WTC11 (cell line): Measurements from ENCODE around the gene ATG16L1. TPM values are rescaled to one million over a fixed set of nuclear protein-coding genes. Genes with fewer than 3 reads are reported as not detected.

ENCODE experiments used
- ATAC-seq: fragments of 200-7000 bp; cut with Tn5 transposase; 2 replicates; pipeline ENCODE4 v1.10.0; 2021; ENCODE audit warnings: mild to moderate bottlenecking, moderate library complexity
- CTCF ChIA-PET: fragments of 300-600 bp; sonication (Branson Sonifier 250); formaldehyde crosslinking; loops from one replicate; lab custom pipeline; 2021; ENCODE audit warnings: antibody characterized with exemption; lab: Charles Lee
- POLR2A ChIA-PET: fragments of 350-600 bp; sonication (Branson Sonifier 250); formaldehyde crosslinking; loops from one replicate; lab custom pipeline; 2021; ENCODE audit warnings: antibody characterized with exemption; lab: Charles Lee
- DNase-seq: peaks from one replicate; pipeline ENCODE4 v3.0.0; 2021; ENCODE audit warnings: low spot score
- H3K27ac Mint-ChIP-seq: 2 replicates; pipeline ENCODE4 v1.8.0; 2021; ENCODE audit warnings: mixed read lengths
- H3K27me3 Mint-ChIP-seq: 2 replicates; pipeline ENCODE4 v1.8.0; 2021; ENCODE audit warnings: low read depth, mild to moderate bottlenecking, moderate library complexity, mixed read lengths
- H3K36me3 Mint-ChIP-seq: 2 replicates; pipeline ENCODE4 v1.8.0; 2021; ENCODE audit warnings: mixed read lengths
- H3K4me1 Mint-ChIP-seq: 2 replicates; pipeline ENCODE4 v1.8.0; 2022; ENCODE audit warnings: mixed read lengths
- H3K4me3 Mint-ChIP-seq: 2 replicates; pipeline ENCODE4 v1.8.0; 2021; ENCODE audit warnings: mild to moderate bottlenecking, moderate library complexity, mixed read lengths
- H3K9me3 Mint-ChIP-seq: 2 replicates; pipeline ENCODE4 v1.8.0; 2021; ENCODE audit warnings: mixed read lengths
- AFF4 ChIP-seq: sonication (generic); formaldehyde crosslinking; IDR thresholded peaks from 2 replicates; pipeline ENCODE4 v1.8.1; 2023; ENCODE audit warnings: mild to moderate bottlenecking, missing genetic modification reagents, borderline replicate concordance
- E2F4 ChIP-seq: sonication (generic); formaldehyde crosslinking; IDR thresholded peaks from 2 replicates; pipeline ENCODE4 v1.8.1; 2022; ENCODE audit warnings: low read depth, mild to moderate bottlenecking, moderate library complexity, missing genetic modification reagents, borderline replicate concordance
- ERG ChIP-seq: fragments of 250-450 bp; sonication (Bioruptor Pico); IDR thresholded peaks from 2 replicates; pipeline ENCODE4 v1.8.0; 2021; ENCODE audit warnings: mild to moderate bottlenecking
- FOXJ3 ChIP-seq: sonication (generic); formaldehyde crosslinking; IDR thresholded peaks from 2 replicates; pipeline ENCODE4 v1.9.0; 2021; ENCODE audit warnings: missing genetic modification reagents, mild to moderate bottlenecking, borderline replicate concordance
- FOXK1 ChIP-seq: sonication (generic); formaldehyde crosslinking; IDR thresholded peaks from 2 replicates; pipeline ENCODE4 v1.8.0; 2022; ENCODE audit warnings: mild to moderate bottlenecking, moderate library complexity, missing genetic modification reagents
- IRF2 ChIP-seq: sonication (generic); formaldehyde crosslinking; IDR thresholded peaks from 2 replicates; pipeline ENCODE4 v1.8.0; 2022; ENCODE audit warnings: low read depth, missing genetic modification reagents, borderline replicate concordance
- KAT7 ChIP-seq: sonication (generic); formaldehyde crosslinking; IDR thresholded peaks from 2 replicates; pipeline ENCODE4 v1.8.1; 2023; ENCODE audit warnings: missing genetic modification reagents, mild to moderate bottlenecking, borderline replicate concordance
- MAX ChIP-seq: sonication (generic); formaldehyde crosslinking; IDR thresholded peaks from 2 replicates; pipeline ENCODE4 v1.8.0; 2022; ENCODE audit warnings: mild to moderate bottlenecking, missing genetic modification reagents
- NFYB ChIP-seq: sonication (generic); formaldehyde crosslinking; conservative IDR thresholded peaks from 2 replicates; pipeline ENCODE4 v1.8.0; 2022; ENCODE audit warnings: low read depth, missing genetic modification reagents
- SMAD4 ChIP-seq: sonication (generic); formaldehyde crosslinking; IDR thresholded peaks from 2 replicates; pipeline ENCODE4 v1.8.0; 2022; ENCODE audit warnings: mild to moderate bottlenecking, missing genetic modification reagents
- TEAD1 ChIP-seq: sonication (generic); formaldehyde crosslinking; IDR thresholded peaks from 2 replicates; pipeline ENCODE4 v1.8.0; 2022; ENCODE audit warnings: mild to moderate bottlenecking, missing genetic modification reagents
- ZNF138 ChIP-seq: sonication (generic); formaldehyde crosslinking; conservative IDR thresholded peaks from 2 replicates; pipeline ENCODE4 v1.8.1; 2022; ENCODE audit warnings: mild to moderate bottlenecking, moderate library complexity, missing genetic modification reagents
- ZNF281 ChIP-seq: sonication (generic); formaldehyde crosslinking; IDR thresholded peaks from 2 replicates; pipeline ENCODE4 v1.8.0; 2023; ENCODE audit warnings: mild to moderate bottlenecking, missing genetic modification reagents
- ZNF317 ChIP-seq: sonication (generic); formaldehyde crosslinking; IDR thresholded peaks from 2 replicates; pipeline ENCODE4 v1.8.1; 2023; ENCODE audit warnings: low read depth, mild to moderate bottlenecking, moderate library complexity, missing genetic modification reagents, borderline replicate concordance
- ZNF416 ChIP-seq: fragments of 250-450 bp; sonication (Bioruptor Pico); IDR thresholded peaks from 2 replicates; pipeline ENCODE4 v1.9.0; 2021; ENCODE audit warnings: mild to moderate bottlenecking, inconsistent platforms
- ZNF671 ChIP-seq: fragments of 250-450 bp; sonication (Bioruptor Pico); IDR thresholded peaks from 2 replicates; pipeline ENCODE4 v1.8.0; 2021; ENCODE audit warnings: mild to moderate bottlenecking
- total RNA-seq: library from RNA; stranded (reverse); gene quantifications from 3 replicates; pipeline ENCODE4 v1.2.3, GENCODE V29; 2021
- TF ChIP-seq, protein P1 (sequence below): sonication (generic); formaldehyde crosslinking; IDR thresholded peaks from 2 replicates; pipeline ENCODE4 v1.8.0; 2023; ENCODE audit warnings: missing genetic modification reagents, mild to moderate bottlenecking, borderline replicate concordance

ATG16L1 gene
- total RNA-seq, 1 experiment from 2014 or later = 31.8 TPM

GRCh38 chr2:233312874-233313273, 61.4 kb downstream of the ATG16L1 start:
- TF ChIP-seq SMAD4 (no peak), TEAD1 (CRISPR knock-in tag) (no peak), ZNF281 (CRISPR knock-in tag) (no peak), ZNF671 (no peak), ZNF317 (CRISPR knock-in tag) (no peak), IRF2 (CRISPR knock-in tag) (no peak), ERG (CRISPR knock-in tag) (no peak), FOXJ3 (no peak)
- TF ChIP-seq, protein P1, sequence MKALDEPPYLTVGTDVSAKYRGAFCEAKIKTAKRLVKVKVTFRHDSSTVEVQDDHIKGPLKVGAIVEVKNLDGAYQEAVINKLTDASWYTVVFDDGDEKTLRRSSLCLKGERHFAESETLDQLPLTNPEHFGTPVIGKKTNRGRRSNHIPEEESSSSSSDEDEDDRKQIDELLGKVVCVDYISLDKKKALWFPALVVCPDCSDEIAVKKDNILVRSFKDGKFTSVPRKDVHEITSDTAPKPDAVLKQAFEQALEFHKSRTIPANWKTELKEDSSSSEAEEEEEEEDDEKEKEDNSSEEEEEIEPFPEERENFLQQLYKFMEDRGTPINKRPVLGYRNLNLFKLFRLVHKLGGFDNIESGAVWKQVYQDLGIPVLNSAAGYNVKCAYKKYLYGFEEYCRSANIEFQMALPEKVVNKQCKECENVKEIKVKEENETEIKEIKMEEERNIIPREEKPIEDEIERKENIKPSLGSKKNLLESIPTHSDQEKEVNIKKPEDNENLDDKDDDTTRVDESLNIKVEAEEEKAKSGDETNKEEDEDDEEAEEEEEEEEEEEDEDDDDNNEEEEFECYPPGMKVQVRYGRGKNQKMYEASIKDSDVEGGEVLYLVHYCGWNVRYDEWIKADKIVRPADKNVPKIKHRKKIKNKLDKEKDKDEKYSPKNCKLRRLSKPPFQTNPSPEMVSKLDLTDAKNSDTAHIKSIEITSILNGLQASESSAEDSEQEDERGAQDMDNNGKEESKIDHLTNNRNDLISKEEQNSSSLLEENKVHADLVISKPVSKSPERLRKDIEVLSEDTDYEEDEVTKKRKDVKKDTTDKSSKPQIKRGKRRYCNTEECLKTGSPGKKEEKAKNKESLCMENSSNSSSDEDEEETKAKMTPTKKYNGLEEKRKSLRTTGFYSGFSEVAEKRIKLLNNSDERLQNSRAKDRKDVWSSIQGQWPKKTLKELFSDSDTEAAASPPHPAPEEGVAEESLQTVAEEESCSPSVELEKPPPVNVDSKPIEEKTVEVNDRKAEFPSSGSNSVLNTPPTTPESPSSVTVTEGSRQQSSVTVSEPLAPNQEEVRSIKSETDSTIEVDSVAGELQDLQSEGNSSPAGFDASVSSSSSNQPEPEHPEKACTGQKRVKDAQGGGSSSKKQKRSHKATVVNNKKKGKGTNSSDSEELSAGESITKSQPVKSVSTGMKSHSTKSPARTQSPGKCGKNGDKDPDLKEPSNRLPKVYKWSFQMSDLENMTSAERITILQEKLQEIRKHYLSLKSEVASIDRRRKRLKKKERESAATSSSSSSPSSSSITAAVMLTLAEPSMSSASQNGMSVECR = no peak
- POLR2A ChIA-PET = no interaction called here
- no peak for ATAC-seq
- DNase-seq = no peak
- Mint-ChIP-seq H3K27ac (no peak overlapping the region), H3K4me1 (no peaks in the 10 kb centered on the region), H3K4me3 (no peak overlapping the region), H3K27me3 (no peaks in the 10 kb centered on the region), H3K36me3 (no peaks in the 10 kb centered on the region), H3K9me3 (peaks cover 5% of the 10 kb centered on the region; the same call in 1 of the 2 replicates)
- CTCF ChIA-PET = interaction anchor here (1.3 kb wide), 1 partner anchor 41 kb away, joined by 5 read pairs; no protein-coding TSS in a partner anchor

GRCh38 chr2:233314180-233314925, 62.9 kb downstream of the ATG16L1 start:
- H3K4me1 Mint-ChIP-seq = no peaks in the 10 kb centered on the region
- H3K27me3 Mint-ChIP-seq = no peaks in the 10 kb centered on the region
- ATAC-seq (no peak), DNase-seq (no peak)
- peaks cover 5% of the 10 kb centered on the region; the same call in 1 of the 2 replicates for H3K9me3 Mint-ChIP-seq
- no peaks in the 10 kb centered on the region for H3K36me3 Mint-ChIP-seq
- ChIA-PET POLR2A (no interaction called here), CTCF (interaction anchor here (0.6 to 0.7 kb wide), 2 partner anchors 58 to 188 kb away, joined by 3 read pairs; no protein-coding TSS in a partner anchor)
- H3K4me3 Mint-ChIP-seq = no peak overlapping the region
- no peak overlapping the region for H3K27ac Mint-ChIP-seq
- TF ChIP-seq ZNF416 (CRISPR knock-in tag) = no peak
- no peak for TF ChIP-seq FOXK1 (CRISPR knock-in tag)
- TF ChIP-seq MAX (CRISPR knock-in tag) = no peak
- no peak for TF ChIP-seq ZNF671
- no peak for TF ChIP-seq ZNF138 (CRISPR knock-in tag)
- TF ChIP-seq AFF4 (CRISPR knock-in tag) = no peak
- TF ChIP-seq KAT7 (CRISPR knock-in tag) = no peak
- no peak for TF ChIP-seq NFYB (CRISPR knock-in tag)
- no peak for TF ChIP-seq TEAD1 (CRISPR knock-in tag)
- TF ChIP-seq E2F4 (CRISPR knock-in tag) = no peak
